ENCODE results near the gene XRCC3.

The XRCC3 gene

GRCh38 chr14:103715052-103716000 lies at the start of gene XRCC3, which contains the start of gene ZFYVE21:
TSS of gene XRCC3 (minus strand) at chr14:103715451. CDS start at chr14:103711087, 4,364 bp downstream.
TSS of gene ZFYVE21 (plus strand) at chr14:103715810. CDS start at chr14:103715842, 32 bp downstream.
- peak; percentile 99 for DNase-seq (ENCODE audit: low read depth)

DNA sequence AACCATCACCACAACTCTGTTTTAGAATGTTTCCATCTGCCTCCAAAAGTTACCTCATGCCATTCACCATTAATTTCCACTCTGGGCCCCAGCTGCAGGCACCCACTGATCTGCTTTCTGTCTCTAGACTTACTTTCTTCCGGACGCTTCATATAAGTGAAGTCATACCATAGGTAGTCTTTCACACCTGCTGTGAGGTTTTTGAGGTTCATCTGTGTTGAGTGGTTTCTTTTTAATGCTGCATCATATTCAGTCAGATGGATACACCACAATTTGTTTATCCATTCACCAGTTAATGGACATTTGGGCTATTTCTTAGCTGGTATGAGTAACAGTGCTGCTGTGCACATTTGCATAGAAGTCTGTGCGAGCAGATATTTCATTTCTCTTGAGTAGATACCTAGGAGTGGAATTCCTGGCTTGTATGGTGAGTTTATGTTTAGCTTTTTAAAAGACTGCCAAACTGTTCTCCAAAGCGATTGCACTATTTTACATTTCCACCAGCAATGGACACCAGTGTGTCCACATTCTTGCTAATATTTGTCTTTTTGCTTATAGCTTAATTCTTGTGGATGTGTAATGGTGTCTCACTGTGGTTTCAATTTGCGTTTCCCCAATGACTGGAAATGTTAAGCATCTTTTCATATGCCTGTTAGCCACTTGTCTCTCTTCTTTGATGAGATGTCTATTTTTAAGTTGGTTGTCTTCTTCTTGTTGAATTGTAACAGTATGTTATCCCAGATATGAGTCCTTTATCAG lies 48.7 kb upstream of the XRCC3 start:
- no peak for DNase-seq (ENCODE audit: low read depth)

DNA sequence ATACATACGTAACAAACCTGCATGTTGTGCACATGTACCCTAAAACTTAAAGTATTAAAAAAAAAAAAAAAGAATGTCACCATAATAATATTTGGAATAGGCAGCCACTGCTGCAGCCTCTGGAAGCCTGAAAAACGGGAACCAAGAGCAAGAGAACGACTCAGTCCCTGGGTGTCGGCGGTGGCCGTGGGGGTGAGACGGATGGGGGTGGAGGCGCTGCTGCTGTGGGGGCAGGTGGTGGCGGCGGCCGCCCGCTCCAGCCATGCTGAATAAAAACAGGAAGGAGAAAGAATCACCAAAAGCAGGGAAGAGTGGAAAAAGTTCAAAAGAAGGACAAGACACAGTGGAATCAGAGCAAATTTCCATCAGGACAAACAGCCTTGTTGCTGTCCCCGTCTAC lies 47.3 kb upstream of the XRCC3 start:
- DNase-seq (ENCODE audit: low read depth): no peak

DNA sequence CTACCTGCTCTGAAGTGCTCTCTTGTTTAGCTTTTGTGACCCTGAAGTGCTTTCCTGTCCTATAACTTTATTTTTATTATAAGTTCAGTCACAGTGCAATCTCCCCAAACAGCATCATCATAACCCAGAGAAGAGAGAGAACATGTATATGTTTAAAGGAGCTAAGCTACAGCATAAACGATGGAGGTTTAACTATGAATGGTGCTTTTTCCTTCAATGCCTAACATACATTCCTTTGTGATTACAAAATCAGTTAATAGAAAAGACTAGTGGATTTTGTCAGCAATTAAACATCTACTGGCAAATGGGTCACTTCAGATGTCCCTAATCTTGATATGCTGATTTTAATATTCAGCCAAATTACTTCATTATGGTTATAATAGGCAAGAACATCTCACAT lies 46.8 kb upstream of the XRCC3 start:
- no peak for DNase-seq (ENCODE audit: low read depth)

- no peak for DNase-seq (ENCODE audit: low read depth)
Observed at GRCh38 chr14:103758059-103758776, 43.0 kb upstream of the XRCC3 start.

- DNase-seq (ENCODE audit: low read depth): no peak
Observed at GRCh38 chr14:103755060-103755459, 39.8 kb upstream of the XRCC3 start.

DNA sequence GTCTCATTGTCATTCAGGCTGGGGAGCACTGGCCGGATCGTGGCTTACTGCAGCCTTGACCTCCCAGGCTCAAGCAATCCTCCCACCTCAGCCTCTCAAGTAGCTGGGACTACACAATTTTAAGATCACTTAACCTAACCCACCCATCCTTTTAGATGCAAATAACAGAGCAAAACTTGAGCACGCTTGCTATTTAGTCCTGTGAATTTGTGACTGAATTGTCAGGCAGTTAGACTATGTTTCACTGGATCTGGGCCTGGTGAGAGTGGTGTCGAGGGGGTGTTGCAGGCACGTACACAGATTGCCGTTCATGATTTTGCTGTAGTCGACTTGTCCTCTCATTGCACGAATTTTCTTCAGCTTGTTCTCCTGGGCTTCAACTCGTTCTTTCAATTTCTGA lies 38.5 kb upstream of the XRCC3 start:
- DNase-seq (ENCODE audit: low read depth): no peak

DNA sequence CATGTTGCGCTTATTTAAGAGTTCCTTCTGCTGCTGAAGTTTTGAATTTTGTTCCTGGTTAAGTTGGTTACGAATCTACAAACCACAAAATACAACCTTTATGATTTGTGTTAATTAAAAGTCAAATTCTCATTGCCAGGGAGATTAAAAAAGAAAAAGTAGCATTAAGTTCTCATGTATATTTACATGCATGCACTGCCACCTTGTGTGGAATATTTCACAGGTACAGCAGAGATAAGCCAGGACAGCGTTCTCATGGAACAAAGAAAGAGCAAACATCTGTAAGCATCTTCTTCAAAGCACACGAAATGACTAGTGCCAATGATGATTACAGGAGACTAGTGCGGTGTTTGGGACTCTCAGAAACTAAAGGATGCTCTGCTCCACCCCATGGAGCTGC lies 34.6 kb upstream of the XRCC3 start:
- DNase-seq (ENCODE audit: low read depth): no peak

DNA sequence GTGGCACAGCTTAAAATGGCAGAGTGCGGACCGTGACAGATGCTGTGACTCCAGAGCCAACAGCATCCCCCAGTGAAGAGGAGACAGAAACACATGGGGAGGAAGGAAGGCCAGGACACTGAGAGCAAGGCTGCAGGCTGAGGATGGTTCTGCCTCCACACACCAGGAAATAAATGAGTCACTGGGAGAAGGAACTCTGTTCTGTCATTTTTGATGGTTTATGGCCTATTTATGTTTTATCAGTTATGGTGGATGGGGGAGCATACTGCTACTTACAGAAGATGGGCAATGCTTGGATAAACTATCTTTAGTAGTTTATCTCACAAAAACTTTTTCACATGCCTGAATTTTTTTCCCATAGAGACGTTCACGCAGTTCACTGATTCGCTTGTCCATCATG lies 34.2 kb upstream of the XRCC3 start:
- no peak for DNase-seq (ENCODE audit: low read depth)

- DNase-seq (ENCODE audit: low read depth): peak; percentile 27
Observed at GRCh38 chr14:103748534-103748857, 33.2 kb upstream of the XRCC3 start.

DNA sequence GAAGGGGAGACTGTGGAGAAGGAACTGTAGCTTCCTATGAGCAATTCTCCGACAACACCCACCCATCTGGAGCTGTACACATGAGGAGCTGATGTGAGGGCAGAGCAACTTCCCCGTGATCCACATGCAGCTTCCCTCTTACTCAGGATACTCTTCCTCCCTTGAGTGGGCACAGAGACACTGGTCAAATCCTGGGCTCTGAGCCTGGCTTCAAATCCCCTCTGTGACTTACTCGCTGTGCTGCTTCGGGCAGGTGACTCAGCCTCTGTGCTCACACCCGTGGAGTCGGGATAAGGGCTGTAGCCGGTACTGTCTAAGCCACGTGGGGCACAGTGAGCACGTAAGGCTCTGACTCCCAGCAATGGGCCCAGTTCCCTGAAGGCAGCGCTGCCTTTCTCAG lies 31.4 kb upstream of the XRCC3 start:
- no peak for DNase-seq (ENCODE audit: low read depth)

- DNase-seq (ENCODE audit: low read depth): no peak
Observed at GRCh38 chr14:103745424-103745823, 30.2 kb upstream of the XRCC3 start.

DNA sequence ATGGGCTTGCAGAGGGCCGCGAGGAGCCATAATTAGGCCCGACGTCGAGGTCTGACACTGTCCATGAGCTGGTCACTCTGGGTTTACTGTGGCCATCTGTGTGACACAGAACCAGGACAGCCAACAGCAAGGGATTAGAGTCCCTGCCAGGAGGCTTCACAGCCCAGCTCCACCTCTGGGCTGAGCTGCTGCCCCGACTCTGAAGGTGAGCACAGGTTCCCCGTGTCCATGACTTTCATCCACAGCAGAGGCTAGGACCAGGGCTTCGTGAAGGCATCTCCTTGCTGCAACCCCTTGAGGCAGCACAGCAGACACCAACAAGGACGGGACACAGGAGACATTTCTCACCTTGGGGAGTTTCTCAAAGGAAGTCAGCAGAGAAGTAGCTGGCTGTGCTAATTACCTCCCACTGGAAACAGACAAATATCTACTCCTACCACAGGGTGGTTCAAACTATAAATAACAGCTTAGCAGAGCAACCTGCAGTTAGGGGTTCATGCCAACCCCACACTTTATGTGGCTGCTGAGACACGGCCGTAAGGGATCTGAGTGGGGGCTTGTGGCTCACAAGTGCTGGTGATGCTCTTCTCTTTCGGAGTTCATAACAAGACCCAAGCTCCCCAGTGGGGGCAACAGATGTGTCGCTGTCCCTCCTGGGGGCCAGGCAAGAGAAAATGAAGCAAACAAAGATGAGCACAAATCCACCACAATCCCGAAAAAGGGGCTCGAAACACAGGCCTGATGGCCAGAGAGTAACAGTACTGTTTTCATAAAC lies 29.6 kb upstream of the XRCC3 start:
- DNase-seq (ENCODE audit: low read depth): no peak

- no peak for DNase-seq (ENCODE audit: low read depth)
Observed at GRCh38 chr14:103743691-103744090, 28.4 kb upstream of the XRCC3 start.

GRCh38 chr14:103742499-103743255 lies 27.4 kb upstream of the XRCC3 start:
- DNase-seq (ENCODE audit: low read depth): no peak

DNA sequence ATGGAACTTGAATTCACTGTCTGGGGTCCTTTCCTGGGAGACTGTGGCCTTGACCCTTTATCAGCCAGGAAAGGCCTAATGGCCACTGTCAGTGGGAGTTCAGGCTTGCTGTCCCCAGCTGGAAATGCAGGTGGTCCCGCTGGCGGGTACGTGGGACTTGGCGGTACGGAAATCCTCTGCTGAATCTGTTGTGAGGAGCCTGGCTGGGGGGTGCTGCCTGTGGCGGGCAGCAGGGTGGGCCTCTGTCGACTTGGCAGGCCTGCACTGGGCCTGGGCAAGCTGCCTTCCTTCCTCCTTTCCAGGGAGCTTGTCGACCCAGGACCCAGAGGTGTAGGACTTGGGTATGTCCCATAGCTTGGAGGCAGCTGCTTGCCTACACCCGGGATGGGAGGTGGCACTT lies 26.6 kb upstream of the XRCC3 start:
- DNase-seq (ENCODE audit: low read depth): no peak

DNA sequence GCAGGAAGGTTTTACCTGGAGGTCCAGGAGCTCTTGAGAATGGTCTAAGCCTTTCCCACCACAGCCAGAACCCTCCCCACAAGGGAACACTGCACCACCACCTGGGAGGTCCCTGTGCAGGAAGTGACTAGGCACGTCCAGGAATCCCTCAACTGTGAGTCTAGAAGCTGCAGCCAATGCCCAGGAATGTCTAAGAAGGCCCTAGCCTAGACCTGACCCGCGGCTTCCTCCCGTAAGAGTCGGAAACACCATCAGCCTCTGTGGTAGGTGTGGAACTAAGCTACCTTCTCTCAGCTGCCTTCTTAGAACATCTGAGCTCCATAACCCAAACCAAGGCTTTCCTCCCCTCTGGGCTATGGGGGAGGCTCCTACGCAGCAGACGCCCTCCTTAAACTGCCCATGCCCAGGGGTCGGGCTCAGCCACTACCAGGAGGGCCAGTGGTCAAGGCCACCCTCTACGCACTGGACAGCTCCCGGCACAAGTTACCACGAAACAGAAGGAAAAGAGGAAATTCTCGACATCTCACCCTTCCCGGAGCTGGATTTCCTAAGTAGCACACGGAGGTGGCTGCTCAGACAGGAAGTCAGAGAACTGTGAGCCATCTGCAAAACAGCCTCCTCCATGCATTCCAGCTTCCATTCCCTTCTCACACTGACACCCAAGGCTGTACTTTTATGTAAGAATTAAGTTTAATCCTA lies 25.9 kb upstream of the XRCC3 start:
- DNase-seq (ENCODE audit: low read depth): no peak

DNA sequence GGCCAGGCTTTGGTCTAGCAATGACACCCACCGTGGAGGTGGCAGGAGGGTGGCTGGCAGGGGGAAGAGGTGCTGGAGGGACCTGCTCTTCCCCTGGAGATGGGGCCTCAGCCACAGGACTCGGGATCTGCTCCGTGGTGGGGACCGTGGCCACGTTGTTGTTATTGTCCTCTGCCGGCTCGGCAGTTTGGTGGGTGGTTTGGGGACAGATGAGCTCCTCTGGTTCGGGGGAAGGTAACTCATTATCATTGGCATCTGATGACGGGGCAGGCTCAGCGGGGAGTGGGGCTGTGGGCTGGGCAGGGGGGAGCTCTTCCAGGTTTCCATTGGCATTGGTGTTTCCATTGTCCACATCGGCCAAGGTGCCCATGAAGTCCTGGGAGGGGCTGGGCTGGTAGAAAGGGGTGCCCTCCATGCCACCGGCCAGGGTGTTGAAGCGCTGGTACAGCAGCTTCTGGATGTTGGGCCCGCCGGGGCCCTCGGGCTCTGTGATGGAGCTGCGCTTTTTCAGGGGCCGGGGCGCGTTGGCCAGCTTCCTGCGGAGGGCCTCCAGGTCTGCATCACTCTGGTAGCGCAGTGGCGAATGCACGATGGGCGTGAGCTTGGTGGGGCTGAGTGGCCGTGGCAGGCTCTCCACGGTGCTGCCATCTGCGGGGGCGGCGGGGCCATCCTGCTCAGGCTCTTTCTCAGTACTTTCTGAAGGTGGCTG lies 24.7 kb upstream of the XRCC3 start:
- DNase-seq (ENCODE audit: low read depth): no peak

GRCh38 chr14:103739466-103739792 lies 24.2 kb upstream of the XRCC3 start:
- DNase-seq (ENCODE audit: low read depth): no peak

Data from activated T-cell treated with anti-CD3 and anti-CD28 coated beads for 48 hours (primary cell).